Measurements from ENCODE around the gene EPOP.
"Not testable (repeated sequence)": the region's sequence is repeated elsewhere in the genome, so short reads cannot be mapped to it uniquely, and the experiment has no call there.

Gene EPOP

GRCh38 chr17:38660097-38661025, 14.4 kb downstream of the EPOP start:
- ATAC-seq (replicated peaks; ENCODE audit: extremely low read depth, poor library complexity, severe bottlenecking) = no peak
- no peak for DNase-seq (ENCODE audit: low spot score in 2 of 2)
- Mint-ChIP-seq H3K27me3 (peaks cover 61% of the 10 kb centered on the region), H3K9me3 (no peaks in the 10 kb centered on the region), H3K36me3 (ENCODE audit: insufficient read depth) (no peaks in the 10 kb centered on the region), H3K27ac (ENCODE audit: low read depth) (no peak overlapping the region), H3K4me1 (peaks cover 6% of the 10 kb centered on the region), H3K4me3 (no peak overlapping the region)

GRCh38 chr17:38659415-38659814, 15.3 kb downstream of the EPOP start:
- Mint-ChIP-seq H3K9me3 (no peaks in the 10 kb centered on the region), H3K4me3 (no peak overlapping the region), H3K27ac (ENCODE audit: low read depth) (no peak overlapping the region), H3K27me3 (peaks cover 63% of the 10 kb centered on the region), H3K36me3 (ENCODE audit: insufficient read depth) (no peaks in the 10 kb centered on the region), H3K4me1 (peaks cover 6% of the 10 kb centered on the region)
- DNase-seq (ENCODE audit: low spot score in 2 of 2) (no peak), ATAC-seq (replicated peaks; ENCODE audit: extremely low read depth, poor library complexity, severe bottlenecking) (no peak)

GRCh38 chr17:38658741-38659345, 15.9 kb downstream of the EPOP start:
- H3K4me3 Mint-ChIP-seq = no peak overlapping the region
- peaks cover 6% of the 10 kb centered on the region for H3K4me1 Mint-ChIP-seq
- no peaks in the 10 kb centered on the region for H3K36me3 Mint-ChIP-seq (ENCODE audit: insufficient read depth)
- H3K9me3 Mint-ChIP-seq = no peaks in the 10 kb centered on the region
- peaks cover 63% of the 10 kb centered on the region for H3K27me3 Mint-ChIP-seq
- DNase-seq (ENCODE audit: low spot score in 2 of 2) (no peak), ATAC-seq (replicated peaks; ENCODE audit: extremely low read depth, poor library complexity, severe bottlenecking) (no peak)
- no peak overlapping the region for H3K27ac Mint-ChIP-seq (ENCODE audit: low read depth)

DNA sequence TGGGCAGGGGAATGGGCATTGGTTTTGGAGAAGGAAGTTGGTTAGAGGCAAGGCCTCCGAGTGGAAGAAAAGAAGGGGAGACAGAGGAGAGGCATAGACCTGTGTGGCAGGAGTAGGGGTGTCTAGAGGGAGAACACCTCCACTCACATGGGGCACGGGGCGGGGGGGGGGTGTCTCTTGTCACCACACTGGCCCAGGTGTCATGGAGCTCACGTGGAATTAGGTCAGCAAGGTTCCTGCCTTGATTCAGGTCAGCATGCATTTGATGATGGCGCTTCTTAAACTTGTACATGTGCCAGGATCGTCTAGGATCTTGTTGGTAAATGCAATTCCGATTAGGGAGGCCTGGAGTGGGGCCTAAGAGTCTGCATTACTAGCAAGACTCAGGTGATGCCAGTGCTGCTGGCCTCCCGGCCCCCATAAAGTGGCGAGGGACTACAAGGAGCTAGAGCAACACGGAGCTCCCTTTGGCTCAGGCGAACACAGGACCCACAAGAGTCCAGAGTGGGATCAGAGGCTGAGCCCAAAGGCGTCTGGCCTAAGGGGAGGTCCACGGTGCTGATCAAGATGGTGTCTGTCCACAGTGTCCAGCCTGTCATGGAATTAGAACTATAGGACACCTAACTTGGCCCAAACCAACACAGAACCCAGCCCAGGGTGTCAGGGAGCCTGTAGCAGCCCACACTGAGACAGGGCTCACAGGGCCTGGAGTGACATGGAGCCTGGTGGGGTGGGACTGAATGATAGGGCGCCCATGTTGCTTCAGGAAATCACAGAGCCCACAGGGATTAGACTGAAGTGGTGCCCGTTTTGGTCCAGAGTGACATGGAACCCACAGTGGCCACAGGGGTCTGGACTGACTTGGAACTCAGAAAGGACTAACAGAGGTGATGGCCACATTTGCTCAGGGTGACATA, 16.7 kb downstream of the EPOP start:
- Mint-ChIP-seq H3K9me3 (no peaks in the 10 kb centered on the region), H3K4me1 (peaks cover 6% of the 10 kb centered on the region), H3K4me3 (peak overlapping the region; percentile 46), H3K27ac (ENCODE audit: low read depth) (peak overlapping the region; percentile 38), H3K27me3 (peaks cover 69% of the 10 kb centered on the region), H3K36me3 (ENCODE audit: insufficient read depth) (no peaks in the 10 kb centered on the region)
- ATAC-seq (replicated peaks; ENCODE audit: extremely low read depth, poor library complexity, severe bottlenecking) (no peak), DNase-seq (ENCODE audit: low spot score in 2 of 2) (no peak)

DNA sequence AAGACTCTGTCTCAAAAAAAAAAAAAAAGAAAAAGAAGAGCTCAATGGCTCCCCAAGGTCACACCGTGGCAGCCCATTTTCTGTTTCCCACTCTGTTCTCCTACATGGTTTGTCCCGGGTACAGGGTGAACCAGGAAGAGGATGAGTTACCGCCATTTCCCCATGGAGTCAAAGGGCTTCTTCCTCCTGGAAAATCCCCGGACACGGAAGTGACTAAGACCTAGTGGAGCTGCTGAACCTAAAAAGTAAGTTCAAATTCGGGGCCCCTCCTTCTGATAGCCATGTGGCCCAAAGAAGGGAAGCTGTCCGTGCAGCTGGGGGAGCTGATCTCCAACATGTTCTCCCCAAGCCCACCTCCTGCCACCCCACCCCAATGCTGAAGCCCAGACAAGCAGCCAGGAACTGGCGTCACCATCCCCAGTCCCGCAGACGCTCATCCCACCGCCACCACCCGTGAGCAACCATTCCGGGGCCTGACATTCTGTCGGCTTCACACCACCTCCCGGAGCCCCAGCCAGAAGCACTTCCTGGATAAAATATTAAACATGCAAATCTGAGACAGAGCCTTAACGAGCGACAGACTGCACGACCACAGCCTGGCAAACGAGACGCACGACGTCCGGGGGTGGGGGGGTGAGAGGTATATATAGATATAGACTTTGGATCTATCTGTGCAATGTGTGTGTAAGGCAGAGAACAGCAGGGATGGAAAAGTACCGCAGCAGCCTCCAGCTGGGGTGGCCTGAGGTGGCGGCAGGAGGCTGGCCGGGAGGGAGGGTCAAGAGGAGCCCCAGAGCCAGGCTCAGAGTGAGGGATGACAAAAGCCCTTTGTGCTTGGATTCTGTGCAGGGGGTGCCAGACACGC, 17.6 kb downstream of the EPOP start:
- H3K4me3 Mint-ChIP-seq = peak overlapping the region; percentile 46
- peaks cover 6% of the 10 kb centered on the region for H3K4me1 Mint-ChIP-seq
- peaks cover 64% of the 10 kb centered on the region for H3K27me3 Mint-ChIP-seq
- ATAC-seq (replicated peaks; ENCODE audit: extremely low read depth, poor library complexity, severe bottlenecking) (peak; percentile 94), DNase-seq (ENCODE audit: low spot score in 2 of 2) (peak in 1 of 2 donors; percentile 47)
- H3K27ac Mint-ChIP-seq (ENCODE audit: low read depth) = peak overlapping the region; percentile 38
- no peaks in the 10 kb centered on the region for H3K36me3 Mint-ChIP-seq (ENCODE audit: insufficient read depth)
- no peaks in the 10 kb centered on the region for H3K9me3 Mint-ChIP-seq

DNA sequence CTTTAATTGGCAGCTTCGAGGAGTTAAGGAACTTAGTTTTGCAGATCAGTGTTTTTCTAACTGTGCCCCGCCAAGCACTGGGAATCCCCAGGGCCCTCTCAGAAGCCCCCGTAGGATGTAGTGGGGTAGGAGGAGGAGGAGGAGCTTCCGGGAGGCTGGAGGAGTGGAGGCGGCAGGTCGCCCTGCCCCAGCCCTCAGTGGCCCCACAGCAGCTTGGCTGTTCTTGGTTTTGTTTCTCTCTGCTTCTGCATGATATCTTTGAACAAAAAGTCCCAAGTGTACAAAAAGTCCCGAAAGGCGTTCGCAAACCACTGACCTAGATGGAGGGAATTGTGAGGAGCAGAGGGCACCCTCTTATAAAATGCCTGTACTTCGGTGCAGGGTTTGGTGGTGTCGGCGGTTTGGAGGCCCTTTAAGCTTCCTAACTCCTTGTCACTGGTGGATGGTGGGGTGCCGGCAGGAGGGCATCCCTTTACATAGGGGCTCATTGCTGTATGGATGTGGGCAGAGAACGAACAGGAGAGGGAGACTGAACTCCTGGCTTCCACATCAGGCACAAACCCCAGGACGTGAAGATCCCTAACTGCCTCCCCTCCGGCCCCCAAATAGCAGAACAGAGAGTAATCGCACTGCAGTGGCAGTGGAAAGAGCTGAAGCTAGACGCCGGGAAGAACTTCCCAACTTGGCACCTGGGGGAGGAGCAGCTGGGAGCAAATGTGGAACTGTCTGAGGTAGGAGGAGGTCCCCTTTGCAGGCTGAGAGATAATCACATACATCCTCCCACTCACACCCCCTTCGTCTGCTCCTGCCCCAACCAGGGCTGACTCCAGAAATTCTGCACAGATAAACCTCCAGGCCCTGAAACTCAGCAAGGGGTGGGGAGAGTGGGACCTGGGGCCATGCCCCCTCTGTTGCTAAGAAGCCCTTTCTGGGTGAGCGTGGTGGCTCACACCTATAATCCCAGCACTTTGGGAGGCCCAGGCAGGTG, 20.1 kb downstream of the EPOP start:
- Mint-ChIP-seq H3K4me1 (peaks cover 6% of the 10 kb centered on the region), H3K27me3 (peaks cover 55% of the 10 kb centered on the region), H3K36me3 (ENCODE audit: insufficient read depth) (no peaks in the 10 kb centered on the region), H3K9me3 (no peaks in the 10 kb centered on the region), H3K4me3 (no peak overlapping the region), H3K27ac (ENCODE audit: low read depth) (no peak overlapping the region)
- ATAC-seq (replicated peaks; ENCODE audit: extremely low read depth, poor library complexity, severe bottlenecking) (no peak), DNase-seq (ENCODE audit: low spot score in 2 of 2) (no peak)

DNA sequence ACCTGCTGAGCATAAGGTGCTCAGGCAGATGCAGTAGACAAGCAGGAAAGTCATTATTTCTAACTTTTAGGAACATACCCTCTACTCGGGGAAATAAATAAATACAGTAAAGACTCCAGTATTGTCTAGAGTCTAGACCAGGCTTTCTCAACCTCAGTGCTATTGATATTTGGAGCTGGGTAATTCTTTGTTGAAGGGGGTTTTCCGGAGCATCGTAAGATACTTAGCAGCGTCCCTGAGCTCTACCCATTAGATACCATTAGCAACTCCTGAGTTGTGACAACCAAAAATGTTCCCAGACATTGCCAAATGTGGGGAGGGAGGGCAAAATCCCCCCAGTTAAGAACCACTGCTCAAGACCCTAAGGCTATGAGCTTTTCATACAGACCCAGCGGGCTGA, 21.1 kb downstream of the EPOP start:
- no peak overlapping the region for H3K4me3 Mint-ChIP-seq
- no peaks in the 10 kb centered on the region for H3K9me3 Mint-ChIP-seq
- no peak overlapping the region for H3K27ac Mint-ChIP-seq (ENCODE audit: low read depth)
- no peaks in the 10 kb centered on the region for H3K36me3 Mint-ChIP-seq (ENCODE audit: insufficient read depth)
- H3K4me1 Mint-ChIP-seq = peaks cover 6% of the 10 kb centered on the region
- H3K27me3 Mint-ChIP-seq = peaks cover 51% of the 10 kb centered on the region
- ATAC-seq (replicated peaks; ENCODE audit: extremely low read depth, poor library complexity, severe bottlenecking) (no peak), DNase-seq (ENCODE audit: low spot score in 2 of 2) (no peak)

DNA sequence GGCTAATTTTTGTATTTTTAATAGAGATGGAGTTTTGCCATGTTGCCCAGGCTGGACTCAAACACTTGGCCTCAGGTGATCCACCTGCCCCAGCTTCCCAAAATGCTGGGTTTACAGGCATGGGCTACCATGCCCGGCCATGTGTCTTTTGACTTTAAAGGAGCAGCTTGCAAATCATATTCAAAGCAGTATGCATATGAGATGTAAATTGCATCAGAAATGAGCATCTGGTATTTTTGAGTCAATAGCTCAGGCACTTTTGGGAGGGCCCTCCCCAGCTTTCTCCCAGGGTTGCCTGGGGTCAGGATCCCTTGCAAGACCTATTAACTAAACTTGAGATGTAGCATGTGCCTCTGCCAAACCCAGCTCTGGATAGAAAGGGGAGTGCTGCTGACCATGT, 21.5 kb downstream of the EPOP start:
- peaks cover 46% of the 10 kb centered on the region for H3K27me3 Mint-ChIP-seq
- H3K27ac Mint-ChIP-seq (ENCODE audit: low read depth) = no peak overlapping the region
- peaks cover 6% of the 10 kb centered on the region for H3K4me1 Mint-ChIP-seq
- no peak overlapping the region for H3K4me3 Mint-ChIP-seq
- H3K9me3 Mint-ChIP-seq = no peaks in the 10 kb centered on the region
- ATAC-seq (replicated peaks; ENCODE audit: extremely low read depth, poor library complexity, severe bottlenecking) (no peak), DNase-seq (ENCODE audit: low spot score in 2 of 2) (no peak)
- H3K36me3 Mint-ChIP-seq (ENCODE audit: insufficient read depth) = no peaks in the 10 kb centered on the region

DNA sequence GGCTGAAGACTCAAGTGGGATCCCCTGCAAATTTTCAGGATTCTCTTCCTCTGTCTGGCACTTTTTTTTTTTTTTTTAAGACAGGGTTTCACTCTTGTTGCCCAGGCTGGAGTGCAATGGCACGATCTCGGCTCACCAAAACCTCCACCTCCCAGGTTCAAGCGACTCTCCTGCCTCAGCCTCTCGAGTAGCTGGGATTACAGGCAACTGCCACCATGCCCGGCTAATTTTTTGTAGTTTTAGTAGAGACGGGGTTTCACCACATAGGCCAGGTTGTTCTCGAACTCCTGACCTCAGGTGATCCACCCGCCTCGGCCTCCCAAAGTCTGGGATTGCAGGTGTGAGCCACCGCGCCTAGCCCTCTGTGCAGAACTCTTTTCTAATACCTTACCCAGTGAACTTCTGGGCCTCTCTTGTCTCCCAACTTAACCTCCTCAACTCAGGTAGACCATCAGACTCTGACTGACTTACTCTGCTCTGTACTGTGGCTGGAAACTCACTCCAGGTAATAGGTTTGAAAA, 24.0 kb downstream of the EPOP start:
- not testable (repeated sequence) for H3K4me3 Mint-ChIP-seq; H3K9me3 Mint-ChIP-seq; ATAC-seq (replicated peaks; ENCODE audit: extremely low read depth, poor library complexity, severe bottlenecking); H3K4me1 Mint-ChIP-seq; H3K27ac Mint-ChIP-seq (ENCODE audit: low read depth); DNase-seq (ENCODE audit: low spot score in 2 of 2); H3K36me3 Mint-ChIP-seq (ENCODE audit: insufficient read depth)
- peaks cover 27% of the 10 kb centered on the region for H3K27me3 Mint-ChIP-seq

- Mint-ChIP-seq H3K36me3 (ENCODE audit: insufficient read depth) (no peaks in the 10 kb centered on the region), H3K27ac (ENCODE audit: low read depth) (no peak overlapping the region), H3K4me3 (no peak overlapping the region), H3K27me3 (peaks cover 50% of the 10 kb centered on the region), H3K4me1 (no peaks in the 10 kb centered on the region), H3K9me3 (no peaks in the 10 kb centered on the region)
- DNase-seq (ENCODE audit: low spot score in 2 of 2) = no peak
- ATAC-seq (replicated peaks; ENCODE audit: extremely low read depth, poor library complexity, severe bottlenecking) = no peak
Measured at GRCh38 chr17:38637951-38638350, 36.8 kb downstream of the EPOP start.

GRCh38 chr17:38636054-38636453, 38.7 kb downstream of the EPOP start:
- Mint-ChIP-seq H3K4me1 (no peaks in the 10 kb centered on the region), H3K4me3 (no peak overlapping the region), H3K36me3 (ENCODE audit: insufficient read depth) (no peaks in the 10 kb centered on the region), H3K27me3 (peaks cover 50% of the 10 kb centered on the region), H3K27ac (ENCODE audit: low read depth) (no peak overlapping the region), H3K9me3 (no peaks in the 10 kb centered on the region)
- no peak for ATAC-seq (replicated peaks; ENCODE audit: extremely low read depth, poor library complexity, severe bottlenecking)
- no peak for DNase-seq (ENCODE audit: low spot score in 2 of 2)
